Measurements from ENCODE around the gene SLC35E1.
"Not testable (repeated sequence)": the region's sequence is repeated elsewhere in the genome, so short reads cannot be mapped to it uniquely, and the experiment has no call there.

The SLC35E1 gene

DNA sequence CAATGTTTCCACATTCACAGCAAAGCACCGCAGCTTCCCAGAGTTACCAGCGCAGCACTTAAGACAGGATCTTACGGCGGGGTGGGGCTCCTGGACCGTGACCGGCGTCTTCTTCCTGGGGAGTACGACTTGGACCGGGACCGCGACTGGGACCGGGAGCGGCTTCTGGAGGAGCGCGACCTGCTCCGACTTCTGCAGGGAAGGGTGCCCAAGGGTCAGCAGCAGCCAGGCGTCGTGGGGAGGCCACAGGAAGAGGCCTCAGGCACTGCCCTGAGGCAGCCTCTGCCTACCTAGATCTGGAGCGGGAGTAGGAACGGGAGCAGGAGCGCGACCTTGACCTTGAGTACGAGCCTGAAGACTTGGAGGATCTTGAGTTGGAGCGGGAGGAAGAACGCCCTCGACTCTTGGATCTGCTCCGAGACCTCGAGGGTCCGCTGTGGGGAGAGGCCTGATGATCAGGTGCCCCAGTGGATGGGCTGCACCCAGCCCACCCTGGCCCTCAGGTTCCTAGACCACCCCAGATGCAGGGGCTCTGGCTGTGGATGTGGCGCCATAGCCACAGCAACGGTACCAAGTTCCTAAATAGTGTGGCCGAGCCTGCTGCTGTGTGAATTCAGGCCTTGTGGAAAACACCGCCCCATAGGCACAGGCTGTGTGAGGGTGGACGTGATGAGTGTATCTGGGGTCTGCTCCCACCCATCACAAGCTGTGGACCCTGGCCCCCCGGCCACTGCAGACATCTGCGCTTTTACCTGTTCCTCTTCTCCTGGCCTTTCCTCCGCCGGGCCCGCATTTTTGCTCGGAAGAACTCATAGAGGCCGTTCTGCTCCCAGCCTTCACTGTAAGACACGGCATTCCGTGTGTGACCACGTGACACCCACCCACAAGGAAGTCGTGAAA lies 51.9 kb downstream of the SLC35E1 start:
- DNase-seq: no peak

DNA sequence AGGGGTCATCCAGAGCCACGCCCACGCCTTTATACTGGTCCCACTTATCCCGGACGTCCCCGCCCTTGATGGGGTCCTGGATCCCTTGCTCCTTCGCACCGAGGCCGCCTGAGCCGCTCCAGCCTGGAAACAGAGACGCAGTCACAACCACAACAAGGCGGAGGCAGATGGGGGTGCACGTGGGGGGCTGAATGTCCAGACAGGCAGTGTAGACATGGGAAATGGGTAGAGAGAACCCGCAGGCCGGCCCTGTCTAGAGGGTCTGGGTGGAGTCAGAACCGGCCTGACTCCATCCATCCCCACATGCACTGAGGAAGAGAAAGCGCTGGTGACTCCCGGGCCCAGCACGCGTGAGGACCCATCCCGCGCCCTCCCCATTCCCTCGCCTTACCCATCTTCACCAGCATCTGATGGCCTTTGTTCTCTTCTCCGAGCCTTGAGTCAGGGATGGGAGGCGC lies 53.0 kb downstream of the SLC35E1 start:
- no peak for DNase-seq

DNA sequence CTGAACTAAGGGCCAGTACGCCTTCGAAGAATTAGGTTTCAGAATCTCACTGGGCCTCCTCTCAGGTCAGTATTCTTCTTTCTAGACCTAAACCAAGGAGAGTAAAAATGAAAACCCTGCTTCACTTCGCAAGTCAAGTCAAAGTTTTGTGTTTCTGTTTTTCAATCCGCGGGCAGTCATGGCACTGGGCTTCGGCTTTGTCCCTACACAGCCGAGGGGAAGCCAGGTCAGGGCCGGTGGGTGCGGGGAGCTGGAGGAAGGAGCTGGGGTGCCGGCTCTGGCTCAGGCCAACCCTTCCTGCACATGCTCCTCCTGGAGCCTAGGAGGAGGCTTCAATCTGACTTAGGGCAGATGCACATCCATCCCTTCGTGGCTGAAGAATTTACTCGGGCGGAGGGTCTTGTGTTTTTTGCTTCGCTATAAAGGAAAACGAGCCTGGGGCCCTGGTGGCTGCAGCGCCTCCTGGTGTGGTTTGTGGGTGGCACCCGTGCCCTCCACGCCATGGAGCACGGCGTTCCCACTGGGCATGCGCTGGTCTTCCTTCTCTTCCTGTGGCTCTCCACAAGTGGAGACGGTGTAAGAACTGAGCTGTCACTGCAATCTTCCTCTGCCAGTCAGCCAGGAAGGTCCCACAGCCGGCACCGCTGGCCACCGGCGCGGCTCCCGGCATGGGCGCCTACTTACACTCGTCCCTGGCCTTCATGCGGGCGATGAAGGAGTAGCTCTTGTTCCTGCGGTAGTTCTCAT lies 53.6 kb downstream of the SLC35E1 start:
- no peak for DNase-seq

DNA sequence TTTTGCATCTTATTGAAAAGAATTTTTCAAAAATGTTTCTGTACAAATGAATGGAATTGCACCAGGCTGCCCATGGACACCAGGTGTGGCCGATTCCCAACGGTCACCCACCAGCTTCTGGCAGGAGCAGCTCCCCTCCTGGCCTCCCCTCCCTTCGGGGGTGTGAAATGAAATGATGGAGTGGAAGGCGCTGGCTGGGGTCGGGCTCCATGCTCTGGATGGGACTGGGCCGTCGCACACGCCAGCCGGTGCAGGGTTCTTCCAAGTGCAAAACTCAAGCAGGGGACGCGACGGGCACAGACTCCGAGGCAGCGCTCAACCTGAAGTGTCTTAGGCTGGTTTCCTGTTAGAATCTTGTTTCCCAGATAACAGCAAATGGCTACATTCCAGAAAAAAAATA lies 54.2 kb downstream of the SLC35E1 start:
- DNase-seq: no peak

DNA sequence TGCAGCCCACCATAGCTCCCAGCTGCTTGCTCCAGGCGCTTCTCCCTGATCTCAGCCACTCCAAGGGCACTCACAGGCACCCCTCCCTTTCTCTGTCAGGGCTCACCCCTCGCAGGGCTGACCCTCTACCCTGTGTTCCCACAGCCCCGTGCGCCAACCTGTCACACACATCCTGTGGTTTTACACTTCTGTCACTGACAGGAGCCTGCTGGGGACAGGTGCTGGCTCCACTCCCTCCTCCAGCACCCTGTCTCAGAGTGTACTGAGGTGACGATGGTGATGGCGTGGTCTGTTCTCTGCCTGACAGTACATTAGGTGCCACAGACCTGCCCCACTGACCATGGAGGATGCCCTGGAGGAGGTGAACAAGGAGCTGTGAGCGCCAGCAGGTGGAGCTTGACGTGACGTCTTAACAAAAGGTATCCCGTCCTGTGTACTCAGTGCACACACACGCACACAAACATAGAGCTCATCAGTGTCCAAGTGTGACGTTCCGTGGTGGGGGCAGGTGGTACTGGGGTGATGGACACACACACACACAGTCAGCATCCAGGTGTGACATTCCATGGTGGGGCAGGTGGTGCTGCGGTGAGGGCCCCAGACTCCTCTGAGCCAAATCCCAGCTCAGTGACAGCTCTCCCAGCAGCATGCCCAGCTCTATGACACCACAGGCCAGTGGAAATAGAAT lies 55.1 kb downstream of the SLC35E1 start:
- no peak for DNase-seq

DNA sequence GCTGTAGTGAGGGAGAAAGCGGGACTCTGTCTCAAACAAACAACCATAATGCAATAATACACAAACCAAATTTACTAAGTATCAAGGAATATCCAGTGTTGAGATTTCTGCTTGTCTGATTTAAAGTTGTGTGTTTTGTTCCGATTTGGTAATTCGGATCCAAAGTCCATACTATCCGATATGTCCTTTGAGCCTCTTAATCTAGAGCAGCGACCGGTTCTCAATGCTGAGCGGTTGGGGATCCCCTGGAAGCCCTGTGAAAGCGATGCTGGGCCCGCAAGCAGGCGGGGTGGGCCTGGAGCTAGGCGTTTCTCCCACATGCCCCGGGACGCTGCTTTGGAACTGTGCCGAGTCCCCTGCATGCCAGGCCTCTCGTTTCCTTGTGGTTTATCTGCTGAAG lies 55.8 kb downstream of the SLC35E1 start:
- DNase-seq: no peak

DNA sequence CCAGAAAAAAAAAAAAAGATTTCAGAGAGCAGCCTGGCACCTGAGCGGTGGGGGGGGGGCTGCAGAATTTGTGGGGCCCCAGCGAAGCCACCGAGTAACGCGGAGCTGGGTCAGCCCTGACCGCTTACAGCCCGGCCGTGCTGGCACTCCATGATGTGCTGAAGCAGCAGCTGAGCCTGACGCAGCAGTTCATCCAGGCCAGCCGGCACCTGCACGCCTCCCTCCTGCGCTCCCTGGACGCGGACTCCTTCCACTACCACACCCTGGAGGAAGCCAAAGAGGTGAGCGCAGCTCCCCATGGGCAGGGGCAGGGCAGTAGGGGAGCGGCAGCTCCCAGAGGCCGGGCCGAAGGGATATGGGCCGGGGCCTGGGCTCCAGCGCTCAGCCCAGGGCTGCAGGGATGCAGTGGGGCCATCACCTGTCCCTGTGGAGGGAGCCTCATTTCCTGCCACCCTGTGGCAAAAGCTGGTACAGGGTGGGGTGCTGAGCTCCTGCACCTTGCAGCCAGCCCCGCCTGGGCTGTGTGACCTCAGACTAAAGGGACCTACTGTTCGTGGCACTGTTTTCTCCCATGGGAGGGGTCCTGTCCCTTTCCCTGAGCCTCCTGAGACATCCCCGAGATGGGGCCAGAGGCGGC lies 57.7 kb downstream of the SLC35E1 start:
- no peak for DNase-seq

DNA sequence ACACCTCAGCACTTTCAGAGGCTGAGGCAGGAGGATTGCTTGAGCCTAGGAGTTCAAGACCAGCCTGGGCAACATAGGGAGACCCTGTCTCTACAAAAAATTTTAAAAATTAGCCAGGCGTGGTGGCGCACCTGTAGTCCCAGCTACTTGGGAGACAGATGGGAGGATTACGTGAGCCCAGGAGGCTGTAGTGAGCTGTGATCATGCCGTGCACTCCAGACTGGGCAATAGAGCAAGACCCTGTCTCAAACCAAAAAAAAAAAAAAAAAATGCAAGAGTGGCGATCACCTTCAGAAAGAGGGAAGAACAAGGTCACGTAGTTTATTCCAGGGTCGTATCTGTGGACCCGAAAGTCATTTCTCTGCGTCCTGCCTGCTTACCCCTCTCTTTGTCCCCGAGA lies 59.6 kb downstream of the SLC35E1 start:
- not testable (repeated sequence) for DNase-seq

DNA sequence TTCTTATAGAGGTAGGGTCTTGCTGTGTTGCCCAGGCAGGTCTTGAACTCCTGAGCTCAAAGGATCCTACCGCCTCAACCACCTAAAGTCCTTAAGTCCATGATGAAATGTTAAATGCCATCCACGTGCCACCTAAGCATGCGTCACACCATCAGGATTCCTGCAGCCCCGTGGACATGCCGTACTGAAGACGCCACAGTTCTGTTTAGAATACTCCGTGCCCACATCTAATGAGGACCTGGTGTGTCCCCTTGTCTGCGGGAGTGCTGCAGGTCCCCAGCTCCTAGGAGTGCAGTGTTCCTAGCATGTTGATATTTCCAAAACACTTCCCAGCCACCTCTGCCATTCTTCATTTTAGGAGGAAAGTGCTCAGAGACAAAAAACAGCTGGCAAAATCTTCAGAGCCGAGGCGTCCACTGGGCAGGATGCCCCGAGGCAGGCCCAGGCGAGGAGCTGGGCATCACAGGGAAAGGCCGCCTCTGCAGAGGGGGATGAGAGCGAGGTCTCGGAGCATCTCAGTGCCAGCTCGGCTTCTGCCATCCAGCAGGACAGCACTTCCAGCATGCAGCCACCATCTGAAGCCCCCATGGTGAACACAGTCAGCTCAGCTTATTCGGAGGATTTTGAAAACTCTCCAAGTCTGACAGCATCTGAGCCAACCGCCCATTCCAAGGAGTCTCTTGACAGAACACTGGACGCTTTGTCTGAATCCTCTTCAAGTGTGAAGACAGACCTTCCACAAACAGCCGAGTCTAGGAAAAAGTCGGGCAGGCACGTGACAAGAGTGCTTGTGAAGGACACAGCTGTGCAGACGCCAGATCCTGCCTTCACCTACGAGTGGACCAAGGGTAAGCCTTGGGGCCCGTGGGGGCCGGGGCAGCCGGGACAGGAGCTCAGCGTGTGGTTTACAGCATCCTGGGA lies 62.8 kb downstream of the SLC35E1 start:
- DNase-seq: no peak

DNA sequence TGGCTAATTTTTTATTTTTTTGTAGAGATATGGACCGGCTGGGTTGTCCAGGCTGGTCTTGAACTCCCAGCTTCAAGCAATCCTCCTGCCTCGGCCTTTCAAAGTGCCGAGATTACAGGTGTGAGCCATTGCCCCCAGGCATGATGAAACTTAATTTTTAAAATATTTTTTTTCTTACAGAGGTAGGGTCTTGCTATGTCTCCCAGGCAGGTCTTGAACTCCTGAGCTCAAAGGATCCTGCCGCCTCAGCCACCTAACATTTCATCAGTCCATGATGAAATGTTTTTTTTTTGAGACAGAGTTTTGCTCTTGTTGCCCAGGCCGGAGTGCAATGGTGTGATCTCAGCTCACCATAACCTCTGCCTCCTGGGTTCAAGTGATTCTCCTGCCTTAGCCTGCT lies 63.7 kb downstream of the SLC35E1 start:
- DNase-seq: no peak

DNA sequence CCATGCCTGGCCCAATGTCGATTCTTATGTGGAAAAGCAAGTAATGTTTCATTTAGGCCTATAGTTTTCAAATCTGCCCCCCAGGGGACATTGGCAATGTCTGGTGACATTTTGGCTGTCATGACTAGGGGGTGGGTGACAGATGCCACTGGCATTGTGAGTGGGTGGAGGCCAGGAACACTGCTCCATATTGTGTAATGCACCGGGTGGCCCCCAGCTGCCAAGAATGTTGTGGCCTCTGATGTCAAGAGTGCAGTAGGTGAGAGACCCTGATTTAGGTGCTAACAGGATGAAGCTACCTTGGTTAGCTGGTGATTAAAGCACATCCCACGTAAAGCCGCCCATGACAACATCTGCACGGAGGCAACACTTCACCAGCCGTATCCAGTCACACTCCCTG lies 65.3 kb downstream of the SLC35E1 start:
- no peak for DNase-seq

DNA sequence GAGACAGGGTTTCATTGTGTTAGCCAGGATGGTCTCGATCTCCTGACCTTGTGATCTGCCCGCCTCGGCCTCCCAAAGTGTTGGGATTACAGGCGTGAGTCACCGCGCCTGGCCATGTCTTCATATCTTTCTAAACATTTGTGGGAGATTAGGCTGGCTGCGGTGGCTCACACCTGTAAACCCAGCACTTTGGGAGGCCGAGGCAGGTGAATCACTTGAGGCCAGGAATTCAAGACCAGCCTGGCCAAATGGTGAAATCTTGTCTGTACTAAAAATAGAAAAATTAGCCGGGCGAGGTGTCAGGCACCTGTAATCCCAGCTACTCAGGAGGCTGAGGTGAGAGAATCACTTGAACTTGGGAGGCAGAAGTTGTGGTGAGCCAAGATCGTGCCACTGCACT lies 66.1 kb downstream of the SLC35E1 start:
- DNase-seq: not testable (repeated sequence)

DNA sequence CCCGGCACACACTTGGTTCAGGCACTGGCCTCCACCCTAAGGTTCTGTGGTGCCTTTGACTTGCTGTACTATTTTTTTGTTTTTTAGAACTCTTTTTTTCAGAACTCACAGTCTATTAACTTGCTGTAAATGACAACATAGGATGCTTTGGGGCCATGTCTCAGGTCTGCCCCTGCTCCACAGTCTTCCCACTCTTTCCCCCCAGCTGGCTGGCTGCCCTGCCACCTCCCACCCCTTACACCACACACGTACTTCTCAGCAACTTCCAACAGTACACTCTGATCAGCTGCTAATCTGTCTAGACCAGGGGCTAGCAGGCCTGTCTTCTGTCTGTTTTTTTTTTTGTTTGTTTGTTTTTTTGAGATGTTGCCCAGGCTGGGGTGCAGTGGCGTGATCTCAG lies 67.9 kb downstream of the SLC35E1 start:
- no peak for DNase-seq

All from NCI-H187 (cell line).